DLD1 (cell line): ENCODE data around the gene MORN5.
"Not testable (repeated sequence)": the region's sequence is repeated elsewhere in the genome, so short reads cannot be mapped to it uniquely, and the experiment has no call there.

Source experiments
- in situ Hi-C: cut with HindIII; loops from 2 replicates; pipeline ENCODE4 v1.10.0; 2017; ENCODE audit warnings: low sequenced_read_pairs

Gene MORN5

DNA sequence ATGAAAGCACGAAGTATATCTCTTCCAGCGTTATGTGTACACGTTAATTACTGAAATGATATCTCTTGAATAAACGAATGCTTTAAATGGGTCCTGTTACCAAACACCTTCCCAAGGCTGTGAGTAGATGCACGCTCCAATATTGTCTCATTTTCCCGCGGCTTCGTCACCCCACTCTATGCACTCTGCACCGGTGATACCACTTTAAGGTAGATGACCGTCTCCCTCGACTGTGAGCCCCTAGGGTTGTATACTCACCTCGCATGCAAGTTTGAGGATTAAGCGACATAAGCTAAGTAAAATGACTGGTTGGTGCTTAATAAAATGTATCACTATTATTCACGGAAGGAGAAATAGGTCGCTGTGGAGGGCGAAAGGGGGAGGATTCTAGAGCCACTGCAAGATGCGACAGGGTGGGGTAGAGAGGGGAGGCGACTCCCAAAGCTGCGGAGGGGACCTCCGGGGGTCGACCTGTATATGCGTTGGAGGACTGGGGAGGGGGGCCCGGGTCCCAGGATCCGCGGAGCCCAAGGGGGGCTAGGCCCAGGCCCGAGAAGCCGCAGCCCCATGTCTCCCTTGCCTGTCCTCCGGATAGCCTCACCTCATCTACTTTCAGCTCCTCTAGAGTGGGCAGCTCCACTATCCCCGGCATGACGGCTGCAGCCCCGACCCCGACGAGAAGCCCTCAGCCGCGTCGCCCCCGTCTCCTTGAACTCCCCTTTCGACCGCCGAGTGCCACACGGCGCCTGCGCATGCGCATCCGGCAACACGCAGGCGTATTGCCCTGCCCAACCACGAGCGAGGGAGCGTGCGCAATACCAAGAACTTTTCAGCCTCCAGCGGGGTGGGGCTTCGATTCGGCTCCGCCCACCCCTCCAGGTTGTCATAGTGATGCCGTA lies at the start of gene MORN5, which contains the start of gene NDUFA8:
TSS of gene MORN5 (plus strand) at position 883 of the 899 bp plus-strand sequence. CDS start 65 bp downstream, outside the sequence.
TSS of gene NDUFA8 (minus strand) at position 754 of the 899 bp plus-strand sequence. CDS start at position 652, 102 bp downstream.
- in situ Hi-C loops, result no loop called here

DNA sequence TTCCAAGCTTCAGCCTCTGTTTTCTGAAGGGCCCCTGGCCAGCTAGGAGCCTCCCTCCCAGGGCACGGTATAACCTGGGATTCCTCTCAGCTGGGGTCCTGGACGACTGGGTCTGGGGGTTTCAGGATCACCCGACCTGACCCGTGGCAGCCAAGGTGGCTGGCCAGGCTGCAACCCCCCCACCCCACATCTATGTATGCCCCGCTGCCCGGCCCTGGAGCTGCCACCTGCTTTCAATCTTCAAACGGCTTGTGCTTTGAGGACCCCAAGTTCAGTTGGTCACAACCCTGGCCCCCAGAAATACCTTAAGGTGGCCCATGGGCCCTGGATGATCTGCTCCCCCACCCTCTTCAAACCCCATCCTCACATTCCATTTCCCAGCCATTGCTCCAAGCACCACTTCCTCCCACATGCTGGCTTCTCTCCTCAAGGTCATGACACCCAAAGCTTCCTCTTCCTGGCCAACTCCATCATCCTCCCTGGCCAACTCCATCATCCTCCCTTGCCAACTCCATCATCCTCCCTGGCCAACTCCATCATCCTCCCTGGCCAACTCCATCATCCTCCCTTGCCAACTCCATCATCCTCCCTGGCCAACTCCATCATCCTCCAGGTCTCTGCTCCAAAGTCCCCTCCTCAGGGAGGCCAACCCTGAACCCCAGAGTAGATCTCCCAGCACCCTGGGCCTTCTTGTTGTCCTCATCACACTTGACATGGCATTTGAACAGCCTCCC lies 49.4 kb upstream of the MORN5 start:
- in situ Hi-C loops, result no loop called here

DNA sequence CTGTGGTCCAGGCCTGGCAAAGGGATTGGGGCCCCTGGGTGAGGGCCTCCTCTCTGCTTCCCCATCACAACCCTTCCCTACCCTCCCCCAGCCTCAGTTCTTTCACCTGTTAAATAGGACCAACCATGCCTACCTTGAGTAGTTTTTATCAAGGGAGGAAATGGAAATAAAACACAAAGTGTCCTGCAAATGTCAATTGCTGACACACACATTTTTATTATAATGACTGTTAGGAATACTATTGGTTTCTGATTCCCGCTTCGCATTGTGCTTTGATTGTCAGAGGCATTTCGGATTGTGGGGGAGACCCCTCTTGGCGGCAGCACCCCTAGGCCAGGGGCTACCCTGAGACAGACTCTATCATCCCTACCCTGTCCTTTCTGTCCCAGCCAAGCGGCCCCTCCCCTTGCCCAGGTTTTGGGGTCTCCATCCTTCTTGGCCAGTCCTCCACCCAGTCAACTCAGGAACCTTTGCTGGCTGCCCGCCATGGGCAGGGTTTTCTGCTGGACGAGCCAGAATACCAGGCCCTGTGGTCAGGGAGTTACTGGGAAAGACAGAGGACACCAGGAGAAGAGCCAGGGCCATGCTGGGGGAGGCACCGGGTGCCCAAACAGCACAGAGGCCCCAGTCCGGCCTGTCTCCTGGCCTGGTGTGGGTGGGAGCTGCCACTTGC lies 48.2 kb upstream of the MORN5 start:
- in situ Hi-C loops, result no loop called here

DNA sequence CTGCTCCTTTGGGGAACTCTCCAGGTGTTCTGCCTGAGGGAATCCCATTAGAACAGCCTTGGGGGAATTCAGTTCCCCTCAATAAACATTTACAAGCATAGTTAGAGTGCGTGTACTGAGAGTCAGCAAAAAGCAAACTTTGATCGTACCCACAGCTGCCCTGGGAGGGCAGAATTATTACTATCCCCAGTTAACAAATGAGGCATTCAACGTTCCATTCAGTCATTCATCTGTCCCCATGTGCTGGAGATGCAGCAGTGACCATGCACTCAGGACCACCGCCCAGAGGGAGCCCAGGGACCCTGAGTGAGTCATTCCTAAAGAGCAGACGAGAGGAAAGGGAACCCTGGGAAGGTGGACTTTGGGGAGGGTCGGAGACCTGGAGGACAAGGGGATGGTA lies 47.5 kb upstream of the MORN5 start:
- in situ Hi-C loops, result no loop called here

DNA sequence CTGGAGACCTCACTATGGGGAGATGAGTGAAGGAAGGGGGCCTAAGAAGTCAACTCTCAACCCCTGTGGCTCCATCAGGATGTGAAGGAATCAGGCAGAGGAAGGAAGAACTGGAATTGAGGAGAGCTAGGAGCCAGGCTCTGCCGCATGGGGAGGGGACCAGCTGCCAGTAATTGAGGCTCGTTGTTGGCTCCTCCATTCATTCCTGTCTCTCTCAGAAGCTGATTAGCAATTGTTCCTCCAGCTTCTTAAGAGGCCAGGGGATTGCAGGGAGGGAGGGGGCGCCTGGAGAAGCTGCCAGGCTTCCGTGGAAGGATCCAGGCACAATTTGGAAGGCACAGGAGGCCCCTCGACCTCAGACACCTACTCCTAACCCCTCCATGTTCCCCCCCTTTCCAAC lies 46.1 kb upstream of the MORN5 start:
- in situ Hi-C loops, result no loop called here

DNA sequence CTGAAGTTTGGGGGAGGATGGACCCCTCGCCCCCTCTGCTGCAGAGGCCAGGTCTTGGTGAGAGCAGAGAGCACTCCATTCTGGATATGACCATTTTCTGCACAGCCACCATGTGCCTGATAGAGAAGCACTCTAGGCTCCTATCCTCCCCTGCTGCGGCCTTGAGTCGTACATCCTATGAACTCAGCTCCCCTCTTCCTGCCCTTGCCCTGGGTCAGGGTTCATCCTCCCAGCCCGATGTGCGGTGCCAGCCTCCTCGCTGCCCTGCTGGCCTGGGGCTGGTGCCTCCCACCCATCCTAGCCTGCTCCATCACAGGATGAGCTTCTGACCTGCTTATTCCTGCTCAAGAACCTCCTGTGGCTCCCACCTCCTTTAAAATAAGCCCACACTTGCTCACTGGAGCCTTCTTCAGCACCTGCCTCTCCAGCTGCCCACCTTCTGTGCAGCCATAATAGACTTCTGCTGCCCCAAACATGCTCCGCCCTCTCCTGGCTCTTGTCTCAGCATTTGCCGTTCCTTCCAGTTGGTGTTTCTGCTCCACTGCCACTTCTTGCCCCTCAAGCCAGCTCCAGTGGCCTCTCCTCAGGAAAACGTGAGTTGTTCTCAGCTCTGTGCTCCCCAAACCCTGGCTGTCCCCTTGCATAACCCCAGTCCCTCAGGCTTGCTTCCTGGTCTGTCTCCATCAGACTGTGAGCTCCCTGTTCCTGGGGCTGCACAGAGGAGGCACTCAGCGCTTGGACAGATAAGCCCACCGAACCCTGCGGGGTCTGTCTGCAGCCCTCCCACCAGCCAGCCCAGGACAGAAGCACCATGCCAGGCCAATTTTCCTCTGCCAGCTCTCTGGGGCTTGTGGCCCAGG lies 44.3 kb upstream of the MORN5 start:
- in situ Hi-C loops, result no loop called here

DNA sequence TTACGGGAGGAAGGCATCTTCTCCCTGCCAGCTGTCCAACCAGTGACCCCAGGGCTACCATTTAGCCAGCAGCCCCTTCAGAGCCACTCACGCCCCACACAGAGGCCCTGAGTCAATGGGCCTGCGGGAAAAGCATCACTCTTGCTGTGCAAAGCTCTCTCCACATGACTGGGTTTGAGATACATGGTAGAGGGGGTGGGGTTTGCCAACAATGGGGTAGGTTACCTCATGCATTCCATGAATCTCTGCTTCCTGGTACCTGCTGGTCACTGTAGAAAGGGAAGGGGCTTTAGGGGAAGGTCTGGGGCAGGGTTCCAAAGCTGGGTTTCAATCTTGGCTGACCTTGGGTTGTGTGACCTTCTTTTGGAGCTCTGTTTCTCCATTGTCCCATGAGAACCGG lies 43.7 kb upstream of the MORN5 start:
- in situ Hi-C loops, result no loop called here

DNA sequence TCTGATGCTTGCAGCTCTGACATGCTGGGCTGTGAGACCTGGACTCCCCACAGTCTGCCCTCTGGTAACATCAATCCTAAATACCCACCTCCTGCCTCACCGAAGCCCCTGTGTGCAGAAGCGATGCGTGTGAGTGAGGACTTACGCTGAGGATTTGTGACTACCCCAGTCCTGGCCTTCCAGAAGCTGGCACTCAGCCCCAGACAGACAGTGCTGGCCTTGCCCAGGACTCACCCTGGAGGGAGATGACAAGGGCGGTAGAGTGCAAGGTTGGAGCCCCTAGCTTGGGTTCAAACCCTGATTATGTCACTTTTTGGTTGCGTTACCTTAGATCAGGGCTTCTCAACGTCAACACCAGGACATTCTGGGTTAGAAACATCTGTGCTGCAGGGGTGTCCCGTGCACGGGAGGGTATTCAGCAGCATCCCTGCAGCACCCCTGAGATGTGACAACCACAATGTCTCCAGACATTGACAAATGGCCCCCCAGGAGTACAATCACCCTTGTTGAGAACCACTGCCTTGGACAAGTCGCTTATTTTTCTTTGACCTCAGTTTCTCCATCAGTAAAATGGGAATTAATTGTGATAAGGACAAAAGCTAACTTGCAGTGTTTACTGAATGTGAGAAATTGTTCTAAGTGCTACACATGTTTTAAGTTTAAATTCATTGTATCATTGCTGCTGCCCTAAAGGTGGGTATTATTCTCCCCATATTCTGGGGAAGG lies 43.1 kb upstream of the MORN5 start:
- in situ Hi-C loops, result no loop called here

DNA sequence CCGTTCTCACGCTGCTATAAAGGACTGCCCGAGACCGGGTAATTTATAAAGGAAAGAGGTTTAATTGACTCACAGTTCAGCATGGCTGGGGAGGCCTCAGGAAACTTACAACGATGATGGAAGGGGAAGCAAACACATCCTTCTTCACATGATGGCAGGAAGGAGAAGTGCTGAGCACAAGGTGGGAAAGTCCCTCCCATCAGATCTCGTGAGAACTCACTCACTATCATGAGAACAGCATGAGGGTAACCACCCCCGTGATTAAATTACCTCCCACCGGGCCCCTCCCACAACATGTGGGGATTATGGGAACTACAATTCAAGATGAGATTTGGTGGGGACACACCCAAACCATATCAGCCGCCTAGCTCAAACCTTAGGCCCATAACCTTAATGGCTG lies 42.5 kb upstream of the MORN5 start:
- in situ Hi-C loops, result not testable (repeated sequence)

DNA sequence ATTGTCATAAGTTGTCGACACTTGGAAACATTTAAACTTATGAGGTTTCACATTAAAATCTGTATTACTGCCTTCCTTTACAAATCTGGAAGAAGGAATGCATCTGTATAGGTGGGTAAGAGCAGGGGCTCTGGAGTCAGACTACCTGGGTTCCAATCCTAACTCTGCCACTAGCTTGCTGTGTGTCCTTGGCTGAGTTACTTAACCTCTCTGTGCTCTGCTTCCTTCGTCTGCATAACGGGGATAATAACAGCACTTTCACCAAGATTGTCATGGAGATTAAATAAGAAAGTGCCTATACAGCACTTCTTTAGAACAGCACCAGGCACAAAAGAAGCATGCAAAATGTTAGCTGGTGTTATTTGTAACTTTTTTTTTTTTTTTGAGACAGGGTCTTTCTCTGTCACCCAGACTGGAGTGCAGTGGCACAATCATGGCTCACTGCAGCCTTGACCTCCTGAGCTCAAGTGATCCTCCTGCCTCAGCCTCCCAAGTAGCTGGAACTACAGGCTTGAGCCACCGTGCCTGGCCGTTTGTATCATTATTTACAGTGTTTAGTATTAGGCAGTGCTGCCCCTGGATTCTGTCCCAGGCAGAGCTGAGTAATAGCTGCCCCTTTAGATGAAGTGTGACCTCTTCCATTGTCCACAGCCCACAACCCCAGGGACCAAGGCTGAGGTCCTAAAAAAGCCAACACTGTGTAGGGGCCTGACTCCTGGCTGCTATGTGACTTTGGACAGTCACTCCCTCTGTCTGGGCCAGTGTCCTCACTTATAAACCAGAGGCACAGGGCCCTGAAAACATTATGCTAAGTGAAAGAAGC lies 41.2 kb upstream of the MORN5 start:
- in situ Hi-C loops, result no loop called here

DNA sequence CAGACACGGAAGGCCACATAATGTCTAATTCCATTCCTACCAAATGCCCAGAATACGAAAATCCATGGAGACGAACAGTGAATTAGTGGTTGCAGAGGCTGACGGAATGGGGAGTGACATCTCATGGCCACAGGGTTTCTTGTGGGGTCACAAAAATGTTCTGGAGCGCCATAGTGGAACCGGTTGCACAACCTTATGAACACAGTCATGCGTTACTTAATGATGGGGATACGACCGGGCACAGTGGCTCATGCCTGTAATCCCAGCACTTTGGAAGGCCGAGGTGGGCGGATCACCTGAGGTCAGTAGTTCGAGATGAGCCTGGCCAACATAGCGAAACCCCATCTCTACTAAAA lies 40.6 kb upstream of the MORN5 start:
- in situ Hi-C loops, result no loop called here

DNA sequence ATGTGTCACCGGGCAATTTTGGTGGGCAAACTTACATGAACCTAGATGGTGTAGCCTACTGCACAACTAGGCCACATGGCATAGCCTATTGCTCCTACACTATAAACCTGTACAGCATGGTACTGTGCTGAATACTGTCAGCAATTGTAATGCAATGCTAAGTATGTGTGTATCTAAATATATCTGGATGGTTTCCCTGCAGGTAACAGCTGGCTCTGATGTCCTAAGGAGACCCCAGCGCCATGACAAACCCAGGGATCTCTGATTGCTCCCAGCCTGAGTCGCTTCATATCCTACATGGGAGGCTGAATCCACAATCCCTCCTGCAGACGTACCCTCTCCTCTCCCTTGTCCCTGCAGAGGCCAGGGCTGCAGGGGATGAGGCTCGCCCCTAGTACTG lies 40.0 kb upstream of the MORN5 start:
- in situ Hi-C loops, result no loop called here

DNA sequence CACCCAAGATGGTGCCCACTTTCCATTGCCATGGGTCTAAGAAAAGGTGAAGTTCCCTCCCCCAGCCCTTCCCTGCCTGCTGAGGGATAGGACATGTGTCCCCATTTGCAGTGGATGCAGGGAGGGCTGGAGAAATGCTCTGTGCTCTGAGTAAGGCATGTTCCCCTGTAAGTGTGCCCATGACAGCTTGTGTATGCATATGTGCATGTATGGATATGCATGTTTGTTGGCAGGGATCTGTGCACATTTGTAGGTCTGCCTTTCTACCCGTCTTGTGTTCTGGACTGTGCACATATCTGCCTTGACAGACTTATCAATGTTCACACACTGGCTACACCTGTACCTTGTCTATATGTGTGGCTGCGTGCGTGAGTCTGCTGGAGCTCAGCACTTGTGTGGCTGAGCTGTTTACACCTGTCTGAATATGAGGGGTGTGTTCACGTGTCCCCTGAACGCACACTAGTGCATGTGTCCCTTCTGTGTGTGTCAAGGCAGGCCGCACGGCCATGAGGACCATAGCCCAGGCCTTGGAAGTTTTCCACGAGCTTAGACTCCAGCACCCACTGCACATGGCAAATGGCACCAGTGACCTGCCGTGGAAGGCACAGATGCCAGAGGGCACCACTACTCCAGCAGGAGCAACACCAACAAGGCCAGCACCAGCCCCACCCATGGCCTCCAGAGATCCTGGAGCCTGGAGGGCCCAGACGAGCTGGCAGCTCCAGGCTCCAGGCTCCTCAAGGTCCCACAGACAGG lies 39.2 kb upstream of the MORN5 start:
- in situ Hi-C loops, result no loop called here

DNA sequence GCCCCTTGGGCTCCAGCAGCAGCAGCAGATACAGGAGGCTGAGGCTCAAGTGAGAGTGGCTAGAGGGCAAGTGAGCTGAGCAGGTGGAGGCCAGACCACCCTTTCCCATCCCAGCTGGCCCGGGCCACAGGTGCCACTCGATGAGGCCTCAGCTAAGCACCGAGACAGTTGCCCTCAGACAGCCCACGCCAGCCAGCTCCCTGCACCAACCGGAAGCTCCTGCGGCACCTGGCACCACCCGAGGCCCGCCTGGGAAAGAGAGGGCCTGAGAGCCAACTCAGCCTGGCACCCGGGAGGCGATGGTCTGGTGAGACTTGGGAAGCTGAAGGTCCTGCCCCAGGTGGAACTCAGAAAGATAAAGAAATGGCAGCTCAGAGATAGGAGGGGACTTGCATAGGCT lies 38.3 kb upstream of the MORN5 start:
- in situ Hi-C loops, result no loop called here

DNA sequence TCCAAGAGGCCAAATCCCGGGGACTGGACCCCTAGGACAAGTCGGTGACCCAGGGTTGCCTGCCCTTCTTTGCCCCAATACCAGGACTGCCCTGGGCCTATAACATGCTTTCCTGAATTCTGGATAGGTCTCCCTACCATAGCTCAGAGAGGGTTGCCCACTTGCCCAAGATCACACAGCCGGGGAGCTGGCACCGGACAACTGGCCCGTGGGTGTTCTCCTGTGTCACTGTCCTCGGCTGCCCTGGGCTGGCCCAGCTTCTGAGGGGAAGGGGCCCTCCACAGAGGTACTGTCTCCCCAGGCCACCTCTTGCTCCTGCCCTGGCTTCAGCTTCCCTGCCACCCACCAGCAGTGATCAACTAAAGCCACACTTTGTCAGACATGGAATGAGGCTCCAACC lies 37.8 kb upstream of the MORN5 start:
- in situ Hi-C loops, result no loop called here

DNA sequence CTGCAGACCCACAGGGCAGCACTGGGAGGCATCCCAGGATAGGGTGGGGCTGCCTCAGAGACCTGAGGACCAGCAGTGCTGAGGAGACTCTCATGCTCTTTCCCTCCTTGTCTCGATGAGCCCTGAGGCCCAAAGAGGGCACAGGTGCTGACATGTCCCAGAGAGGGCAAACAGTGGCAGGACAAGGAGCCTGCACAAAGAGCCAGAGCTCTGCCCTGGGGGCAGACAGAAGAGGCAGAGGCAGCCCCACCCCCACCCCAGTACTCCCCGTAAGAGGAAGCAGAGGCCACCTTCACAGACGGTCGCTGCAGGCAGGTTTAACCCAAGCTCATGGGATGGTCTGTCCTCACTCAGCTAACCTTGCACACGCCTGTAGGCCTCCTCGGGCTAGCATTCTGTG lies 37.2 kb upstream of the MORN5 start:
- in situ Hi-C loops, result no loop called here

DNA sequence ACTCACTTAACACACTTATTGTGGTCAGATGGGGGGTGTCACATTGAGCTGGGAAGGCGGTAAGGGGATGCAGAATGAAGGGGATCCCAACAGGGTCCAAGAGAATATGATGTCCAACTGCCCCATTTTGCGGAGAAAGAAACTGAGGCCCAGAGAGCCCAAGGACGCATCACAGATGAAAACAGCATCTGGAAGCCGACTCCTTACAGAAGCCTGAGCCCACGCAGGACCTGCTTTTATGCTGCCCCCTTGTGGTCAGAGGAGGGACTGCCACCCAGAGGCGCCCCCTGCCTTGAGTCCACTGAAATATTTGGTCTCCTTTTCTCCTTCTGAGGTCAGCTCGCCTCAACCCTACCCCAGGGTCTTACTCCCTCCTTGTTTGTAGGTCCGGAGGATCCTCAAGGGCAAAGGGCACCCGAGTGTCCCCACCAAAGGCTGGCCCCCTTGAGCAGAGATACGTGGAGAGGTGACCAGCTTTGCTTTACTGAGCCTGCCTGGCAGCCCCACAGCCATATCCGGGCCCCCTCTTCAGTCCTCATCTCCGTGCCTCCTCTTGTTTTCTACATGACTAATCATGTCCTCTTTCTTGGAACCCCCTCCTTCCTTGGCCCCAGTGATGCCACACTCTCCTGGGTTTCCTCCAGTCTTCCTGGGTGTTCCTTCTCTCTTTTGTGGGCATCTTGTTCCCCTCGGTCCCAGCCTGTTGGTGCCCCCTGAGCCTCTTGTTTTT lies 36.6 kb upstream of the MORN5 start:
- in situ Hi-C loops, result no loop called here

DNA sequence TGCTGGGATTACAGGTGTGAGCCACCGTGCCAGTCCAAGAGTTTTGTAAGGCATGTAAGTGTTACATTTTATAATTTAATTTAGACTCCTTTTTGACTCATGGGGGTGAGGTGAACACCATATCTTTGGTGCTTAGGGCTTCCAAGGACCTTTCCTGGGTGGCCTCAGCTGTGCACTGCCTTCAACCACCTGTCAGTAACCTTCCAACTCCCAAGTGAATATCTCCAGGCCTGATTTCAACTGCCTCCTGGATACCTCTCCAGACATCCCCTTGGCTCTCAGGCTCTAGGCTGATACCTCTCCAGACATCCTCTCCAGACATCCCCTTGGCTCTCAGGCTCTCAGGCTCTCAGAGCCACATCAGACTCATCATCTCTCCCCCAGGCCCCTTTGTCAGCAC lies 35.7 kb upstream of the MORN5 start:
- in situ Hi-C loops, result no loop called here
